ENCODE data around the gene LAIR1.
"Not testable (repeated sequence)": the region's sequence is repeated elsewhere in the genome, so short reads cannot be mapped to it uniquely, and the experiment has no call there.

Gene LAIR1

GRCh38 chr19:54375181-54375938 lies 10.6 kb upstream of the LAIR1 start:
- DNase-seq: not testable (repeated sequence)

- no peak for DNase-seq
Measured at GRCh38 chr19:54373781-54374631, 9.3 kb upstream of the LAIR1 start.

DNA sequence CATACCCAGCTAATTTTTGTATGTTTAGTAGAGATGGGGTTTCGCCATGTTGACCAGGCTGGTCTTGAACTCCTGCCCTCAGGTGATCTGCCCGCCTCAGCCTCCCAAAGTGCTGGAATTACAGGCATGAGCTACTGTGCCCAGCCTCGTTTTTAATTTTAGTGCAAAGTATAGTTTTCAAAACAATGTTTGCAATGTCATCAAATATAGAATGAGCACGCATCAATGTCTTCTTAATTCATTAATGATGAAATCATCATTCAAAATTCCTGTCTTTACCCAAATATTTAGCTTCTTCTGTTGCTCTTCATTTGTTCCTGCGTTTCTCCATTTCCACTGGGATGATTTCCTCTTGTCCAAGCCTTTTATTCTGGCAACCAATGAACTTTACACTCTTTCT lies 6.7 kb upstream of the LAIR1 start:
- not testable (repeated sequence) for DNase-seq

DNA sequence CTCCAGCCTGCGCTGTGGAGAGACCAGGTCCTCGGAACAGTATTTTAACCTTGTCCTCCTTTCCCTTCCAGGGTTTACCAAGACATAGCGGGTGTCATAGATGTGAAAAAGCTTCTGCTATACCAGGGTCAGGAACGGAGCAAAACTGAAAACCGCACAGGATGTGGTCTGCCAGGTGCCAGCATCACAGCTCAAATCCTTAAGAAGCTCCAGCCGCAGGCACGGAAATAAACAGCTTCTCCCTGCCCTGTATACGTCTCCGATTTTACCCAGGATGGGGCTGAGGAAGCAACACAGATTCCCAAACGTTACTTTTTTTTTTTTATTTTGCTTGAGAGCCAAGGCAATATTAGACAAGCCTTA lies 5.7 kb upstream of the LAIR1 start:
- DNase-seq: not testable (repeated sequence)

DNA sequence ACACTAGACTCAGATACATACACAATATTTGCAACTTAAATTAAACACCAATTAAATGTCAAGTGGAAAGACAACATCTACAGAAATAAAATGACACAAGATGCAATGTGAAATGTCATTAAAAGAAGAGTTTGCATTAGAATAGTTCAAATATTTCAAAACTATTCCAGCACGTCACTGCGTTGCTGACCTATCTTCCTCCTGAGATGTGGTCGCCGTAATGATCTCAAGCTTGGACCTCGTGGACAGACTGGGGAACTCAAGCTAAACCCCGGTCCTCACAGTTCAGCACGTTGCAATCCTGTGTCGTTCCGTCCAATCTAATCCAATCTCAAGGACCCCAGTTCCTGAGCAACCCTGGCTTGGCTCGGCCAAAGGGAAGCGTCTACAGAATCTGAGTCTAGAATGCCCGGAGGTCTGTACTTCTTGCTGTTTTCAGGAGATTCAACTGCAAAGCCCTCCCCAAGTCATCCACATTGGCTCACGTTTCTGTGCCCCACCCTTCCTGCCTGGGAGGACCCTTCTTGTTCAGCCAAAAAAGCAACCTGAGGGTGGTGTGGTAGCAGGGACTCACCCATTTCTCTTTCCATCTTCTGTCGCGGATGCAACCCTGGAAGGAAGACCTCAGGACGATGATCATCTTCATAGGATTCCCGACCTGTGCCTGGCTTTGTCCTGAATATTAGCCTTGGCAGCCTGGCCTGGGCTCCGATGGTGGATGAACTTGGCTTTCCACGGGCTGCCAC lies 5.1 kb upstream of the LAIR1 start:
- DNase-seq: not testable (repeated sequence)

GRCh38 chr19:54369082-54369687 lies 4.5 kb upstream of the LAIR1 start:
- DNase-seq: no peak

DNA sequence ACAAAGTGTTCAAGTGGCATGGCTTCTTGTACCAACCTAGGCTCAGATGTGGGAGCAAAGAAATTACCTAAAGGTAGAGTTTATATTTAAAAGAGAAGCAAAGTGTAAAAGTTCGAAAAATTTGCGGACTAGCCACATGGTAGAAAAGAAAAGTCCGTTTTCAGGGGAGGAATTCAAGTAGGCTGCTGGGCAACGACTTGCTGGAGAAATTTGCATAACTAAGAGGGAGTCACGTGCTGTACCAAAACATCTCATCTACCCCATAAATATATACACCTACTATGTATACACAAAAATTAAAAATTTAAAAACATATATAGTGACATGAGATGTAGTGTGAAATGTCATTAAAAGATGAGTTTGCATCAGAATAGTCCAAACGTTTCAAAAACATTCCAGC lies 2.1 kb upstream of the LAIR1 start:
- DNase-seq: no peak

DNA sequence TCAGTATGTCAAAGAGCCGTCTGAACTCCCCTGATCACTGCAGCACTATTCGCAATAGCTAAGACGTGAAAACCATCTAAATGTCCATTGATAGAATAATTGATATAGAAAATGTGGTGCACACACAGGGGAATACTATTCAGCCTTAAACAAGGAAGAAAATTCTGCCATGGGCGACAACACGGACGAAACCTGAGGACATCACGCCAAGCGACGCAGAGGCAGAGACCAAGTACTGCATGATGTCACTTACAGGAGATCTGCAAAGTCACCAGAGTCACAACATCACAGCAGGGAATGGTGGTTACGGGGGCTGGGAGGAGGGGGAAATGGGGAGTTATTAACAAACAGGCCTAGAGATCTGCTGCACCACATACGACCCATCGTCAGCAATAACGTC lies 1.1 kb upstream of the LAIR1 start:
- DNase-seq: not testable (repeated sequence)

- DNase-seq: not testable (repeated sequence)
Measured at GRCh38 chr19:54361680-54362422, 2.9 kb downstream of the LAIR1 start.

DNA sequence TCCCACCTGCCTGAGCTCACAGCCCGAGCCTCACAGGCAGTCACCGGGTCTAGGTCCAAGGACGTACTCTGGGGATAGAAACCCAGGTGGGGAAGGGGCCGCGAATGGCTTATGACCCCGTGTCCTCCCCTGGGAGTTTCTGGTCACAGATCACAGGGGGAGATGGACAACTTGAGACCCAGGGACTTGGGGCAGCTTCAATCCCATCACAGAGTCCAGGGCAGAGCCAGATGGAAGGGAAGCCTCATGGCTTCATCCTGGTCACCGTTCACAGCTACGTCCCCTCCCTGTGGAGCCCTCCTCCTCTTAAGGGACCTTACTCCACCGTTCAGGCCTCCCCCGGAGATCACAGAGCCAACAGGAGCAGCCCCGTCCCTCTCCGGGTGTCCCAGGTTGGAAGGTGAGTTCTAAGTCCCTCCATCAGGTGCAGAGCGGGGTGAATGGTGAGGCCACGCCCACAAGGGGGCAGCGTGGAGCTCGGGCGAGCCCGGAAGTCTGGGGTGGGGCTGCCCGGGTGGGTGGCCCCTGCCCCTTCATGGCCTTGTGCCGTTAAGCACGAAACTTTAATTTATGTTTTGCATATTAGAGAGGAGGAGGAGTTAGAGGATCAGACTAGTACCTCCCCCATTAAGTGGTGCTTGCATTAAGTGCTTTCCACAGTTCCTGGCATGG lies 5.4 kb downstream of the LAIR1 start:
- not testable (repeated sequence) for DNase-seq

- DNase-seq: no peak
Measured at GRCh38 chr19:54357381-54357780, 7.3 kb downstream of the LAIR1 start.

DNA sequence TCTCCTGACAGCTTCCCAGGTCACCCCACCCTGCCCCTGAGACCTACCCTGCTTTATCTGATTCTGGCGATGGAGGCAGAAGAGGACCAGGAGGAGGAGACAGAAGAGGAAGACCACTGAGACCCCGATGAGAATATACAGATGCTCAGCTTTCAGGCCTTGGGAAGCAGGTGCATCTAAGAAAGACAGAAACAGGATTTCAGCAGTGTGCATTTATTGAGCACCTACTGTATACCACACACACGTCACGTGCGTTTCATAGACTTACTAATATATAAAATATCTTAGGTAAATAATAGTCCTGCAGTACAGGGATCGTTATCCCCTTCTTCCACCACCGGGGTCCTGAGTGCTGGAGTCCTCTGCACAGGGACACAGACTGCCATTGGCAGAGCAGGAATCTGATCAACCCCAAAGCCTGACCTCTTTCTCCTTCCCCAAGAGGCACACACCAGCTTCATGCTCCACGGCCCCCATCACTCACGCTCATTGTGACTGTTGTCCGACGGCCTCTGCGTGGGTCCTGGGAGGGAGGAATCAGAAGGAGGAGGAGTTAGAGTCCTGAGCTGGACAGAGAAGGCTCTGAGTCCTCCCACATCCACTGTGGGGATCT lies 8.2 kb downstream of the LAIR1 start:
- DNase-seq: no peak

DNA sequence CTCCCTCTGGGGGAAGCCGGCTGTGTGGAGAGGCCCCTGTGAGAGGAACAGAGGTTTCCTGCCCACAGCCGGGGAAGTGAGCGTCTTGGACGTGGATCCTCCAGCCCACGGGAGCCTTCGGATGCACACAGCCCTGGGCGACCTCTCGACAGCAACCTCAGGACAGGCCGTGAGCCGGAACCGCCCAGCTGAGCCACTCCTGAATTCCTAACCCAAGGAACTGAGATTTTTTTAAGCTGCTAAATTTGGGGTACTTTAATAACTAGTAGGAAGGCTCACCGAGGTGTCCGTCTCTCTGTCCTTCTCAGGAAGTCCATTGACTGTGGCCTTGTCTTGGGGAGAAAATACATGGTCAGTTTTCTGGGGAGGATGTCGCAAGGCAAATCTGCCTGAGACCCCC lies 9.1 kb downstream of the LAIR1 start:
- no peak for DNase-seq

GRCh38 chr19:54354761-54355160 lies 10.0 kb downstream of the LAIR1 start:
- no peak for DNase-seq

- DNase-seq: no peak
Measured at GRCh38 chr19:54352546-54352945, 12.2 kb downstream of the LAIR1 start.

DNA sequence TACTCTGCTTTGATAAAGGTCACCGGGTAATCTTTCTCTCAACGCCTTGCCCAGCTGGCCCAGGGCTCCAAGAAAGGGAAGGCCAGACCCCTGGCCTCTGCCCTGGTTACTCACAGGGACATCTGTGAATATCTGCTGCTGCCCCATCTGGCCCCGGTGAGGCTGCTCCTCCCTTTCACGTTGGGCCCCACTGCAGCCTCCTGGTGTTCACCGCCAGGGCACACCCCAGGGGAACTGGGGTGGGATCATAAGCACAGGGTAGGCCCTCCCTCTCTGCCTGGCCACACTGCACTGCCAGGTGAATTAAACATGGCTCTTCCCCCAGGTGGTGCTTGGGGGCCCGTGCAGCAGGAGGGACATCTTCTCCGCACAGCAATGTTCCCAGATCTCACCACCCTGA lies 12.7 kb downstream of the LAIR1 start:
- no peak for DNase-seq

DNA sequence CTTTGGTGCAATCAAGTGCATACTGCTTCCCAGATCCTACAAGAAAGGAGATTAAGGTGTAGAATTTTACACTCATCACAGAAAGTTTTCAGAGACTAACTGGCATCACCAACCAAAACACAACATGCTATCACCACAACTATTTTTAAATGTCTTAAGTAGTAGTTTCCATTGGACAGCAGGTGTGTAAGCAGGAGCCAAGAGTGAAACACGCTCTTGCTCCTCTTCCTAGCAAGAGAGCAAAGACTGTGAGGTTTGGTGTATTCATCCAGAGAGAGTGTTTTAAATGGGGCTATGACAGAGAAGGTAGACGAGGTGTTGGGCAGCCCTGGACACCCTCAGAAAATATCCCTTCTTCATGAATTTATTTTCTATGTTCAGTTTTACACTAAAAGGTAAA lies 13.3 kb downstream of the LAIR1 start:
- no peak for DNase-seq

- no peak for DNase-seq
Measured at GRCh38 chr19:54345938-54346386, 18.8 kb downstream of the LAIR1 start.

DNA sequence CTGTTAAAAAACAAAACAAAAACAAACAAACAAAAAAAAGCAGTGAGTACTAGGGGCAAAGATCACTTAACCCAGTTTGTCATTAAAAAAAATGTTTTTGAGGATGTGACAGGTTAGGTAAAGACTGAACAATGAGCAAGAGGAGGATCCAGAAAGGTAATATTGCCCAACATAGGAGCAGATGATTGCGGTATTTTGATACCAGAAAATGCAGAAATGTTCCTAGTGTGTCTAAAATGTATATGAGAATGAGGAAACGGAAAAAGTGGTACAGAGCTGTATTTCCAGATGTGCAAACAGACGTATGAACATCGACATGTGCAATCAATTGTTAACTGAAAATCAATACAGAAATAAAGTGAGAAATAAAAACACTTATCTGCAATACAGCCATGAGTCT lies 20.9 kb downstream of the LAIR1 start:
- no peak for DNase-seq

- DNase-seq: no peak
Measured at GRCh38 chr19:54341295-54341694, 23.4 kb downstream of the LAIR1 start.

GRCh38 chr19:54339646-54340358 lies 24.9 kb downstream of the LAIR1 start:
- DNase-seq: no peak
